ENCODE results near the gene TERT.

DNA sequence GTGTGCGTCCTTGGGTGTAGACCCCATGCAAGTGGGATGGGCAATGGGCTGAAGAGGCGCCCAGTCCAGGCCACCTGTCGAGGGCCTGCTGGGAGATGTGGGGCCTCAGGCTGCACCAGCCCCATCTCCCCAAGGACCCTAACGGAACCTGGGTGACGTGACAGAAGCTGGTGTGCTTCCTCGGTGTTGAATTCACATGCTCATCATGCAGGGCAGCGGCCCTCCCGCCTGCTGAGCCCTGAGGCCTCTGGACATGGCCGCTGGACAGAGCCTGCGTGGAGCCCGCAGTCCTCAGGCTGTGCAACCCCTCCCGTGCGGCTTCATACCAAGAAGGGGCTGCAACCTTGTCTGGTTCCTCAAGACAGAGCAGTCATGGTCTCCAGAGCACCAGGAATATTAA, 26.8 kb downstream of the TERT start:
- TF ChIP-seq, protein P1, sequence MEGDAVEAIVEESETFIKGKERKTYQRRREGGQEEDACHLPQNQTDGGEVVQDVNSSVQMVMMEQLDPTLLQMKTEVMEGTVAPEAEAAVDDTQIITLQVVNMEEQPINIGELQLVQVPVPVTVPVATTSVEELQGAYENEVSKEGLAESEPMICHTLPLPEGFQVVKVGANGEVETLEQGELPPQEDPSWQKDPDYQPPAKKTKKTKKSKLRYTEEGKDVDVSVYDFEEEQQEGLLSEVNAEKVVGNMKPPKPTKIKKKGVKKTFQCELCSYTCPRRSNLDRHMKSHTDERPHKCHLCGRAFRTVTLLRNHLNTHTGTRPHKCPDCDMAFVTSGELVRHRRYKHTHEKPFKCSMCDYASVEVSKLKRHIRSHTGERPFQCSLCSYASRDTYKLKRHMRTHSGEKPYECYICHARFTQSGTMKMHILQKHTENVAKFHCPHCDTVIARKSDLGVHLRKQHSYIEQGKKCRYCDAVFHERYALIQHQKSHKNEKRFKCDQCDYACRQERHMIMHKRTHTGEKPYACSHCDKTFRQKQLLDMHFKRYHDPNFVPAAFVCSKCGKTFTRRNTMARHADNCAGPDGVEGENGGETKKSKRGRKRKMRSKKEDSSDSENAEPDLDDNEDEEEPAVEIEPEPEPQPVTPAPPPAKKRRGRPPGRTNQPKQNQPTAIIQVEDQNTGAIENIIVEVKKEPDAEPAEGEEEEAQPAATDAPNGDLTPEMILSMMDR (IDR thresholded peaks at IDR 0.05; ENCODE audit: borderline replicate concordance, extremely low read depth, low read length, poor library complexity, severe bottlenecking), result no peak
- TF ChIP-seq EZH2 (IDR thresholded peaks at IDR 0.05; ENCODE audit: borderline replicate concordance, low read depth, low read length, severe bottlenecking), result no peak
